NCI-H2081 (cell line): Measurements from ENCODE around the gene POP4.

Source experiments
- DNase-seq, 2 experiments: peaks; one replicate each; lab custom pipeline; 2025; lab: John Stamatoyannopoulos, UW

POP4 gene

GRCh38 chr19:29631450-29631849 is 25.4 kb downstream of the POP4 start:
- no peak for DNase-seq

DNA sequence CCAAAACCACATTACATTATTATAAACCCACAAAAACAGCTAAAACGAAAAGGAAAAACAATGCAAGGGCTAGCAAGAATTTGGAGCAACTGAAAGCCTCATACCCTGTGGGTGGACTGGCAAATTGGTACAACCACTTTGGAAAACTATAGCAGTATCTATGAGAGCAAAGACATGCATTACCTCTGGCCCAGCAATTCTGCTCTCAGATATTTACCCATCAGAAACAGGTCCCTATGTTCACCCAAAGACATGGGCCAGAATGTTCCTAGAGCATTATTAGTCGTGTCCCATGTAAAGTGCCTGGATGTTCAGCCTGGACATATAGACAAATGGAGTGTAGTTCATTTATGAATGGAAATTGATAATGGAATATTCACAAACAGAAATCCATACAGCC is 27.9 kb downstream of the POP4 start:
- no peak for DNase-seq

DNA sequence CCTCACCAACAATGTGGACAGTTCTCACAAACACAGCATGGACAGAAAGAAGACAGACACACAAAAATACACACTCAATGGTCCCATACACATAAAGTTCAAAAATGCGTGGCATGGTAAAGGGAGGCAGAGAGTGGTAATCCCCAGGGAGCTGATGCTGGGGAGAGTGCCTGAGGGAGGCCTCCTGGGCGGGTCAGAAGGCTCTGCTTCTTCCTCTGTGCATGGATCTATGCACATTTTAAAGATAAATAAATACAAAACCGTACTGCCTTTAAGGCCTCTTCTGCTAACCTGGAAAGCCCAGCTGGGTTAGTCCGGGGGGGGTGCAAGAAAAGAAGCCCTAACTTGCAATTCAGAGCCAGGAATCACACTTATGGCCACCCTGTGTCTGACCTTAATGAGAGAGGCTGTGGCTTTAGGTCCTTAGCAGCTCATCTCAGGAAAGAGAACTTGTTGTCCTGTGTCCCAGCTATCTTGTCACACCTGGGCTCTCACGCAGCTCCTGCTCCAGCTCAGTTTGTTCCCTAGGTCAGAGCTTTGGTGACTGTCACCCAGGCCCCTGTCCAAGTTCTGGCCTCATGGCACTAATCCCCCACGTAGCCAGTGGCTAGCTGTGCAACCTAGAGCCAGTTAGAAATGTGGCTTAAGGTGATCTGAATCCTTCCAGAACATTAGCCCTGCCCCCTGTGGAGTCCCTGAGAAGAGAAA is 28.5 kb downstream of the POP4 start:
- DNase-seq = no peak

- no peak for DNase-seq
These were observed 29.9 kb downstream of the POP4 start for GRCh38 chr19:29635963-29636362.

DNA sequence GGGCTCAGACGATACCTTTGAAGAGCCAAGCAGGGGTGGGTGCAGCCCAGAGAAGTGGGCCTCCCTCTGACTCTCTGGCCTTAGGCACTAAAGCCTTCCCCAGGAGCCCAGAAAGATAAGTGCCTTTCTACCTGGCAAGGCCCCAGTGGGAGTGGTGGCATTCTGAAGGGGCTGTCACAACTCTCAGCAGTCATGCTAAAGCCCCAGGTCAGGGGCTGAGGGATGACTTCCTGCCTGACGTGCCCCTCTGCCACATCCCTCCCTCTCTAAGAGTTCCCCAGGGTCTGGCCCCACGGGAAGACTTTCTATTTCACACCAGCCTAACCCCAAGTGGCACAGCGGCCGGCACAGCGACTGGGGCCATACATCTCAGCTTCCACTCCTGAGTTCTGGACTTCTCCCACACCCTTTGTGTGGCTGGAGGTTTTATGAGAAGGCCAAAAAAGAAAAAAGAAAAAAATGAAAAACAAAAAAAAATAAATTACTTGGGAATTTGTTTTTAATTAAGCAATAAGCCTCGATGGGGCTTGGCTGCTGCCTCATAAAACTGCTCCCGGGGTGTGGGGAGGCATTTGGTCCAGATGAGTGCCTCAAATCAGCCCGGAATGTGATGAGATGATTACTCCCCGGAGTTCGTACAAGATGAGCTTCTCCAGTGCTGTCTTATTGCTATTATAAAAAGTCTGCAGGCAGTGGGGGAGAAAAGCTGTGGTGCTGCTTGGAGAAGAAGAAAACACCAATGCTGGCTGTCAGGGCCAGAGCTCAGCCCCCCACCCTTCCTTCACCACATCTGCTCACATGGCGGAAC is 30.7 kb downstream of the POP4 start:
- DNase-seq = no peak

- no peak for DNase-seq
These were observed 33.0 kb downstream of the POP4 start for GRCh38 chr19:29639086-29639485.

GRCh38 chr19:29640231-29640630 is 34.1 kb downstream of the POP4 start:
- DNase-seq = no peak

GRCh38 chr19:29641597-29641996 is 35.5 kb downstream of the POP4 start:
- no peak for DNase-seq

- DNase-seq = no peak
These were observed 37.4 kb downstream of the POP4 start for GRCh38 chr19:29643361-29643935.

DNA sequence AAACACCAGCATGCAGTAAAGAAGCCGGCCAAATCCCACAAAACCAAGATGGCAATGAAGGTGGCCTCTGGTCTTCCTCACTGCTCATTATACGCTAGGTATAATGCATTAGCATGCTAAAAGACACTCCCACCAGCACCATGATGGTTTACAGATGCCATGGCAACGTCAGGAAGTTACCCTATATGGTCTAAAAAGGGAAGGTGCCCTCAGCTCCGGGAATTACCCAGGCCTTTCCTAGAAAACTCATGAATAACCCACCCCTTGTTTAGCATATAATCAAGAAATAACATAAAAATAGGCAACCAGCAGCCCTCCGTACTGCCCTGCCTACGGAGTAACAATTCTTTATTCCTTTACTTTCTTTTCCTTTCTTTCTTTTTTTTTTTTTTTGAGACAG is 38.1 kb downstream of the POP4 start:
- no peak for DNase-seq

DNA sequence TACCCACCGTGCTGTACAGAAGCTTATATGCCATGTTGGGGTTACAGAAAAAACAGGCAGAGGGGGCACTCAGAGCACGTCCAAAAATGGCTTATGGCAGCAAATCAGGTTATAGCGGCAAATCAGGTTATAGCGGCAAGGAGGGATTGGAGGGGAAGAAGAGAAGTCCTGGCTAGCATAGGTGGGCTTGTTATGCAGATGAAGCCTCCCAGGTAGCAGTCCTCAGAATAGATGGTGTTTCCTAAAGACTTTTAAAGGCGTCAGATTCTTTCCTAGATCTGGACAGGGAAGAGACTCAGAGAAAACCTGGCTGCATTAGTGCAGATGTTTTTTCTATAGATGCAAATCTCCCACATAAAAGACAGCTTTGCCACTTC is 39.4 kb downstream of the POP4 start:
- DNase-seq = no peak

DNA sequence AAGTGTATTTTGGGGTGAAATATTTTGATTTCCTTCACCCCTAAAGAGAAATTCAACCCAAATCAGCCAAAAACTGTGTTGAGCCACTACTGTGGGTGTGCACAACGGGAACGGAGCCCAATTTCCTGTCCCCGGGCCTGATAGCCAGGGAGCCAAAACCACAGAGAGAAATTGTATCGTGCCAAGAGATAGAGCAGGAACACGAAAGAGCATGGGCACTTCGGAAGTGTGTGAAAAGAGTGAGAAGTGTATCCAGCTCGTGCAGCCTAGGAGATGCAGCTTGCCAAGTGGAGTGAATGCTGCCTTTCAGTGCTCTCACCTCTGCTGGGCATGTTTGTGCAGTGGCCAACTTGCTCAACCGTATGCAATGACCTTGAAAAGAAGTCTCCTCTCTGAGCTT is 39.8 kb downstream of the POP4 start:
- no peak for DNase-seq

DNA sequence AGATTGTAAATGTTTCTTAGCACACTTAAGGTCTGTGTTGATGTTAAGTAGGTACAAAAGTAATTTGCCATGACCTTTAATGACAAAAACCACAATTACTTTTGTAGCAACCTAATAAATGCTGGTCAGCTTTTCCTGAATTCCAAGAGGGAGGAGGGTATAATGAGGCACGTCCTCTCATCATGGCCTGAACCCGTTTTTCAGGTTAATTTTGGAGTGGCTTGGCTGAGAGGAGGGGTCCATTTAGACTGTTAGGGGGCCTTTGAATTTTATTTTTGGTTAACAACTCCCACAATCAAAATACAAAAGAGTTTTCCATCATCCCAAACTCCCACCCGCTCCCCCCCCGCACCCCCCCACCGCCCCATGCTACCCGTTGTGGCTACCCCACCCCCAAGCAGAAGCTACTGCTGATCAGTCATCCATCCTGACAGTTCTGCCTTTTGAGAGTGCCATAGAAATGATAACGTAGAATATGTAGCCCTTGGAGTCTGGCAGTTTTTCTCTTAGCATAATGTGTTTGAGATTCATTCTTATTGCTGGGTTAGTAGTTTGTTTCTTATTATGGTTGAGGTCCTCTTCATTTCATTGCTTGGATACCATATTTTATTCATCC is 44.8 kb downstream of the POP4 start:
- no peak for DNase-seq

- no peak for DNase-seq
These were observed 45.7 kb downstream of the POP4 start for GRCh38 chr19:29651622-29652394.

DNA sequence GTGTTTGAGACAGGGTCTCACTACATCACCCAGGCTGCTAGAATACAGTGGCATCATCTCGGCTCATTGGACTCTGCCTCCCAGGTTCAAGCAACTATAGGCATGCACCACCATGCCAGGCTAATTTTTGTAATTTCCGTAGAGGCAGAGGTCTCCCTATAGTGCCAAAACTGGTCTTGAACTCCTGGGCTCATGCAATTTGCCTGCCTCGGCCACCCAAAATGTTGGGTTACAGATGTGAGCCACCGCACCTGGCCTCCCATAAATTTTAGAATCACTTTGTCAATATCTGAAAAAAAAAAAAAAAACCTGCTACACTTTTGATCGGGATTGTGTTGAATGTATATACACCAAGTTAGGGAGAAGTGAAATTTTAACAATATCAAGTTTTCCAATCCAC is 47.3 kb downstream of the POP4 start:
- no peak for DNase-seq

DNA sequence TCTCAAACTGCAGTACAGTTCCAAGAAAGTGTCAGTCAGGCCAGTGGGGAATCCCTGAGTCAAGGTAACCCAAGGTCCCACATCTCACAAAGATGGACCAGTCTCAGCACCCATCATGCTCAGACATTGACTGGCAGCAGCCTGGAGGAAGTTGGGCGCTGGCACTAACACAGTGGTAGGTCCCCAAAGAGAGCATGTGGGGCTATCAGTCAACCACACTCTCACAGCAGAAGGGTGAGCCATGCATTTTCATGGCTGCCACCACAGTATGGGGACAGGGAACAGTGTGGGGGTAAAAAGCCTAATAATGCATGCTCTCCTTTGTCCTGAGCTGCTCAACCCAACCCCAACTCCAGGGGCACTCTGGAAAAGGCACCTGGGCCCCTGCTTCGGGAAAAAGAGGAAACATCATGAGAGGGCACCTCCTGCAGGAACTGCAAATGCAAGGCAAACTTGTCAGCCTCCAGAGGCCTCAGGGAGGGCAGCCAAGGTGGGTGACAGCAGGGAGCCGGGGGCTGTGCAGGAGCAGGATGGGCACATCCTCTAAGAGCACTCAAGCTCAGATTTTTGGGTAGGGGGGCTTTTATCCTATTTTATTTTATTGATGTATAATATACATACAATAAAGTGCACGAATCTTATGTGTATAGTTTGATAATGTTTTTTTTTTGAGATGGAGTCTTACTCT is 49.7 kb downstream of the POP4 start:
- no peak for DNase-seq

DNA sequence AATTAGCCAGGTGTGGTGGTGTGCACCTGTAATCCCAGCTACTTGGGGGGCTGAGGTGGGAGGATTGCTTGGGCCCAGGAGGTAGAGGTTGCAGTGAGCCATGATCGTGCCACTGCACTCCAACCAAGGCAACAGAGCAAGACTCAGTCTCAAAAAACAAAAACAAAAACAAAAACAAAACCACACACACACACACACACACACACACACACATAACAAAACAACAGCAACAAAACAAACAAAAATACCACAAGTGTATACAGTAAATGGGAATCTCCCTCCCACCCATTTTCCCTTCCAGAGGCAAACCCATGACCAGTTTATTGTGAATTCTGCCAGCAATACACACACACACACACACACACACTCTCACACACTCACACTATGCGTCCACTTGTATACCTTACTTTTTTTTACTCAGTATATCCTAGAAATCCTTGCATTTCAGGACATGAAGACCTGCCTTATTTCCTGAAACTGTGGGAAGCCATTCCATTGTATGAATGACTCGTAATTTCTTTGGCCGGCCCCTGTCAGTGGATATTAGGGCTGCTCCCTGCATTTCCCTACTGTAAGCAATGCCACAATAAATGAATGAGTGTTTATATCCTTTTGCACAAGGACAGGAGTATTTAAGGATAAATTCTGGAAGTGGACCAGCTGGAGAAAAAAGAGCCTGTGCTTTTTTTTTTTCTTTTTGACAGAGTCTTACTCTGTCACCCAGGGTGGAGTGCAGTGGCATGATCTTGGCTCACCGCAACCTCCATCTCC is 52.3 kb downstream of the POP4 start:
- DNase-seq = no peak

DNA sequence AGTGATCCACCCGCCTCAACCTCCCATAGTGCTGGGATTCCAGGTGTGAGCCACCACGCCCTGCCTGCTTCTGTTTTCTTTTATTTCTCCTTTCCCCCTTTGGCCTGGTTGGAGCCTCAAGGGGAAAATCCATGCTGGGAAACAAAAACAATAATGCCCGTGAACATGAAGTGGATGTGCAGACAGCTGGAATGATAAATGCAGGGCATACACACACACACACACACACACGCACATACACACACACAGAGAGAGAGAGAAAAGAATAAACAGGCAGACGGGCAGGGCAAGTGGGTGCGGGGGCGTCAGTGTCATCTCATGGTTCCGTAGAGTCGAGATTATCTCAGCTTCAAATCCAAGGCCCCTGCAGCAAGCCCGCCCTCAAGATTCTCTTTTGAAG is 54.8 kb downstream of the POP4 start:
- DNase-seq = no peak

- no peak for DNase-seq
These were observed 56.2 kb downstream of the POP4 start for GRCh38 chr19:29662278-29662603.

GRCh38 chr19:29662604-29663404 is 56.7 kb downstream of the POP4 start:
- DNase-seq = no peak
